Common myeloid progenitor, CD34-positive (primary cell): ENCODE results near the gene GJB6.

Experiments
- CTCF ChIA-PET: fragments of 350-600 bp; sonication (Branson Sonifier 250); formaldehyde crosslinking; loops from one replicate; lab custom pipeline; 2021; ENCODE audit warnings: antibody characterized with exemption; lab: Charles Lee
- POLR2A ChIA-PET: fragments of 350-600 bp; sonication (Branson Sonifier 250); formaldehyde crosslinking; loops from one replicate; lab custom pipeline; 2021; ENCODE audit warnings: antibody characterized with exemption; lab: Charles Lee
- DNase-seq, 3 donors: peaks; one replicate each; pipeline versions ENCODE4 v3.0.0 to v3.0.0-alpha.2; 2013
- H3K27ac ChIP-seq, 2 experiments: 1 replicate in 1 of 2; 2 replicates in 1 of 2; pipeline ENCODE4 v1.7.0; 2013; ENCODE audit warnings: inconsistent platforms in 2 of 2, low read length in 2 of 2, mild to moderate bottlenecking in 2 of 2, low read depth in 1 of 2, moderate library complexity in 1 of 2; ENCODE audit not compliant: severe bottlenecking in 2 of 2, insufficient read depth in 1 of 2, poor library complexity in 1 of 2
- H3K27me3 ChIP-seq, 5 experiments: replicated peaks in 2 of 5; 1 replicate in 3 of 5; 2 replicates in 2 of 5; pipeline versions ENCODE4 v1.6.1 to v1.7.0; 2013; ENCODE audit warnings: low read length in 4 of 5, mild to moderate bottlenecking in 2 of 5, moderate library complexity in 2 of 5, inconsistent platforms in 1 of 5; ENCODE audit not compliant: insufficient read depth in 5 of 5, control insufficient read depth in 4 of 5
- H3K36me3 ChIP-seq, 4 experiments: 1 replicate in 2 of 4; 2 replicates in 2 of 4; pipeline versions ENCODE4 v1.6.1 to v1.7.0; 2013; ENCODE audit warnings: low read length in 3 of 4, control low read depth in 1 of 4, mild to moderate bottlenecking in 1 of 4; ENCODE audit not compliant: control insufficient read depth in 4 of 4, insufficient read depth in 4 of 4
- H3K4me1 ChIP-seq, 4 experiments: 1 replicate in 3 of 4; 2 replicates in 1 of 4; pipeline versions ENCODE4 v1.6.1 to v1.7.1; 2013; ENCODE audit warnings: low read length in 3 of 4, mild to moderate bottlenecking in 3 of 4, control low read depth in 1 of 4, inconsistent platforms in 1 of 4, moderate library complexity in 1 of 4; ENCODE audit not compliant: control insufficient read depth in 4 of 4, insufficient read depth in 4 of 4; ENCODE audit errors: control extremely low read depth in 1 of 4
- H3K4me3 ChIP-seq, 7 experiments: 1 replicate in 4 of 7; 2 replicates in 3 of 7; pipeline versions ENCODE4 v1.5.1 to v1.7.0; 2013; ENCODE audit warnings: mild to moderate bottlenecking in 7 of 7, low read length in 6 of 7, moderate library complexity in 6 of 7, inconsistent platforms in 2 of 7, low read depth in 2 of 7, control low read depth in 1 of 7; ENCODE audit not compliant: insufficient read depth in 4 of 7, control insufficient read depth in 1 of 7; ENCODE audit errors: extremely low read depth in 1 of 7
- H3K9me3 ChIP-seq, 5 experiments: 1 replicate in 4 of 5; 2 replicates in 1 of 5; pipeline versions ENCODE4 v1.6.1 to v1.7.1; 2013; ENCODE audit warnings: low read length in 4 of 5, mild to moderate bottlenecking in 2 of 5, inconsistent platforms in 1 of 5, low read depth in 1 of 5, moderate library complexity in 1 of 5; ENCODE audit not compliant: control insufficient read depth in 4 of 5, insufficient read depth in 2 of 5; ENCODE audit errors: control extremely low read depth in 1 of 5
- WGBS: methylation state at CpG from one replicate; pipeline ENCODE4 v1.1.5; 2013; ENCODE audit not compliant: insufficient coverage; 5-methylcytosine and 5-hydroxymethylcytosine counted together

GJB6 gene

GRCh38 chr13:20173116-20173746, 58.9 kb downstream of the GJB6 start:
- 93% methylated on average over 5 of the region's 8 CpGs for WGBS
- POLR2A ChIA-PET, result no interaction called here
- Histone ChIP-seq H3K27me3 (peaks cover 11 to 62% (median 28%) of the 10 kb centered on the region in 5 experiments), H3K4me1 (peaks cover 0 to 8% (median 3%) of the 10 kb centered on the region in 4 experiments), H3K36me3 (no peaks in the 10 kb centered on the region), H3K9me3 (peaks cover 0 to 1% (median 0%) of the 10 kb centered on the region in 5 experiments), H3K27ac (no peak overlapping the region), H3K4me3 (no peak overlapping the region)
- CTCF ChIA-PET, result interaction anchor here (0.9 to 2.0 kb wide), 4 partner anchors 9 to 108 kb away, joined by 3 to 4 read pairs (median 3); no protein-coding TSS in a partner anchor
- no peak for DNase-seq
